ENCODE measurements around the gene GSTA2. TPM values are rescaled to one million over a fixed set of nuclear protein-coding genes. Genes with fewer than 3 reads are reported as not detected.
"Not testable (repeated sequence)": the region's sequence is repeated elsewhere in the genome, so short reads cannot be mapped to it uniquely, and the experiment has no call there.

Gene GSTA2
- not detected in 2 replicates for total RNA-seq

DNA sequence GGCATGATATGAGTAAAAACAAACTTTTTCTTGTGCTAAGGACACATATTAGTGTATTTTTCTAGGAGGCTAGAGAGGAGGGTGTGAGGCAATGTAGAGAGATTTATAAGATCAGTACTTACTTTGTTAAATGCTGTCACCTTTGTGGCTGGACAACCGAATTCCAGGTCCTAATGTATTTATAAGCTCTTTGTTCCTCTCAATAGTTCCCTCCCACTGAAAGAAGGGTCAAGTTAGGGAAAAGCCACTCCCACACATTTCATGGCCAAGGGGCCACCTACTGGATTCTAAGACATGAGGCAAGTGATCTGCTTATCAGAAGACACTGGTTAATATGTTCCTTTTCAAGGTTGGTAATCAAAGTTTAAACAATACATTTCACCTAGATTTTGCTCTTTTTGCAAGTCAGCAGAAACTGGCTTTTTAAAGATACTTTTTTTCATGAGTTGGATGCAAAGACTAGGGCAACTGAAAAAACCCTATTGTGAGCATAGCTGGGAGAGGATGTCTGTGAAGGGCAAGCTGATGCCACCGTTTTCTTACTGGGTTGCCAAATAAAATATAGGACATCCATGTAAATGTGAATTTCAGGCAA, at the start of gene GSTA2:
GSTA2 (minus strand) TSS at position 154 of the 595 bp plus-strand sequence. CDS start 5,528 bp downstream, outside the sequence.
- H3K27ac Mint-ChIP-seq; H3K9me3 Mint-ChIP-seq; DNase-seq; CTCF ChIA-PET; POLR2A ChIA-PET; H3K4me1 Mint-ChIP-seq; H3K36me3 Mint-ChIP-seq (ENCODE audit: low read depth); H3K27me3 Mint-ChIP-seq; ATAC-seq (ENCODE audit: low read depth); H3K4me3 Mint-ChIP-seq; intact Hi-C loops (cut with micrococcal nuclease): not testable (repeated sequence)

DNA sequence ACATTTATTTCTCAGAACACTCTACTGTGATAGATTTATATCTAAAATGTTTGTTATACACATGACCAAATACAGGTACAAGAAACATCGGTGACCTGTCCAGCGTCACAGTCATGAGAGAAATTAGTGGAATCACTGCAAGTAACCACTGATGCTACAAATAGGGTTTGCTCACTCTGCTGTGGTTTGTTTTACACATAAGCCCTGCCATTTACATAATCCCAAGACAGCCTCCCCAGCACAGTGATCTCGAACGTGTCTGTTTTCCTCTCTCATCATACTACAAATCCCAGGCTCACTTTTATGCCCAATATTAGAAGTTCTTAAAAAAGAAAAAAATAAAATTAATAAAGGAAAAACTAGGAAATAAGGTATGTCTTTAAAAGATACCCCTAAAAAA, 46.5 kb upstream of the GSTA2 start:
- H3K4me1 Mint-ChIP-seq; DNase-seq; H3K4me3 Mint-ChIP-seq; H3K9me3 Mint-ChIP-seq; H3K36me3 Mint-ChIP-seq (ENCODE audit: low read depth); POLR2A ChIA-PET; CTCF ChIA-PET; ATAC-seq (ENCODE audit: low read depth); H3K27ac Mint-ChIP-seq; intact Hi-C loops (cut with micrococcal nuclease): not testable (repeated sequence)
- peaks cover 15% of the 10 kb centered on the region for H3K27me3 Mint-ChIP-seq

DNA sequence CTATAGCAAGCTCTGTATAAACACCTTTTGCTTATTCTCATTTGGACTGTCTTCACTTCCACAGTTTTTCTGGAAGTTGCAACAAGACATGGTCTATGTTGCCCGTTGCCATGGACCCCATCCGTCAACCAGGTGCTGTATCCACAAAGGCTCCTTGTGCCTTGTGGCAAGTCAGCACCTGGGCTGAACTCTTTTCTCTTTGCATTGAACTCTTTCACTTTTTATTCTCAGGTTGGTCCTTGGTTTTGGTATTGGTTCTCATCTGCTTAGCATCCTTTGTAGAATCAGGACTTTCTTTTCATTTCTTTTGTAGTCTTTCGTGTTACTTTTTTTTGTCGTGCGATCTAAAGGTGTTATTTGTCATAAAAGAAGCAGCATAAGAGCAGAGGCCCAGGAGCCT, 45.4 kb upstream of the GSTA2 start:
- Mint-ChIP-seq H3K4me3 (no peak overlapping the region), H3K4me1 (no peaks in the 10 kb centered on the region), H3K27me3 (peaks cover 12% of the 10 kb centered on the region), H3K36me3 (ENCODE audit: low read depth) (no peaks in the 10 kb centered on the region), H3K9me3 (no peaks in the 10 kb centered on the region), H3K27ac (no peak overlapping the region)
- intact Hi-C loops (cut with micrococcal nuclease) = no loop called here
- TF ChIP-seq, protein P1, sequence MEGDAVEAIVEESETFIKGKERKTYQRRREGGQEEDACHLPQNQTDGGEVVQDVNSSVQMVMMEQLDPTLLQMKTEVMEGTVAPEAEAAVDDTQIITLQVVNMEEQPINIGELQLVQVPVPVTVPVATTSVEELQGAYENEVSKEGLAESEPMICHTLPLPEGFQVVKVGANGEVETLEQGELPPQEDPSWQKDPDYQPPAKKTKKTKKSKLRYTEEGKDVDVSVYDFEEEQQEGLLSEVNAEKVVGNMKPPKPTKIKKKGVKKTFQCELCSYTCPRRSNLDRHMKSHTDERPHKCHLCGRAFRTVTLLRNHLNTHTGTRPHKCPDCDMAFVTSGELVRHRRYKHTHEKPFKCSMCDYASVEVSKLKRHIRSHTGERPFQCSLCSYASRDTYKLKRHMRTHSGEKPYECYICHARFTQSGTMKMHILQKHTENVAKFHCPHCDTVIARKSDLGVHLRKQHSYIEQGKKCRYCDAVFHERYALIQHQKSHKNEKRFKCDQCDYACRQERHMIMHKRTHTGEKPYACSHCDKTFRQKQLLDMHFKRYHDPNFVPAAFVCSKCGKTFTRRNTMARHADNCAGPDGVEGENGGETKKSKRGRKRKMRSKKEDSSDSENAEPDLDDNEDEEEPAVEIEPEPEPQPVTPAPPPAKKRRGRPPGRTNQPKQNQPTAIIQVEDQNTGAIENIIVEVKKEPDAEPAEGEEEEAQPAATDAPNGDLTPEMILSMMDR (IDR thresholded peaks at IDR 0.05) = no peak
- DNase-seq = no peak
- ChIA-PET CTCF (no interaction called here), POLR2A (no interaction called here)
- no peak for ATAC-seq (ENCODE audit: low read depth)

DNA sequence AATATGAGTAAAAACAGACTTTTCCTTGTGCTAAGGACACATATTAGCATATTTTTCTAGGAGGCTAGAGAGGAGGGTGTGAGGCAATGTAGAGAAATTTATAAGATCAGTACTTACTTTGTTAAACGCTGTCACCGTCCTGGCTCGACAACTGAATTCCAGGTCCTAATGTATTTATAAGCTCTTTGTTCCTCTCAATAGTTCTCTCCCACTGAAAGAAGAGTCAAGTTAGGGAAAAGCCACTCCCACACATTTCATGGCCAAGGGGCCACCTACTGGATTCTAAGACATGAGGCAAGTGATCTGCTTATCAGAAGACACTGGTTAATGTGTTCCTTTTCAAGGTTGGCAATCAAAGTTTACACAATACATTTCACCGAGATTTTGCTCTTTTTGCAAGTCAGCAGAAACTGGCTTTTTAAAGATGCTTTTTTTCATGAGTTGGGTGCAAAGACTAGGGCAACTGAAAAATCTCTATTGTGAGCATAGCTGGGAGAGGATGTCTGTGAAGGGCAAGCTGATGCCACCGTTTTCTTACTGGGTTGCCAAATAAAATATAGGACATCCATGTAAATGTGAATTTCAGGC, 40.5 kb upstream of the GSTA2 start, which contains the start of gene GSTA1:
GSTA1 (minus strand) TSS at position 149 of the 588 bp plus-strand sequence. CDS start 4,549 bp downstream, outside the sequence.
- H3K4me1 Mint-ChIP-seq; ATAC-seq (ENCODE audit: low read depth); CTCF ChIA-PET; H3K27ac Mint-ChIP-seq; DNase-seq; H3K4me3 Mint-ChIP-seq; POLR2A ChIA-PET; intact Hi-C loops (cut with micrococcal nuclease); H3K9me3 Mint-ChIP-seq; H3K36me3 Mint-ChIP-seq (ENCODE audit: low read depth): not testable (repeated sequence)
- peaks cover 20% of the 10 kb centered on the region for H3K27me3 Mint-ChIP-seq

DNA sequence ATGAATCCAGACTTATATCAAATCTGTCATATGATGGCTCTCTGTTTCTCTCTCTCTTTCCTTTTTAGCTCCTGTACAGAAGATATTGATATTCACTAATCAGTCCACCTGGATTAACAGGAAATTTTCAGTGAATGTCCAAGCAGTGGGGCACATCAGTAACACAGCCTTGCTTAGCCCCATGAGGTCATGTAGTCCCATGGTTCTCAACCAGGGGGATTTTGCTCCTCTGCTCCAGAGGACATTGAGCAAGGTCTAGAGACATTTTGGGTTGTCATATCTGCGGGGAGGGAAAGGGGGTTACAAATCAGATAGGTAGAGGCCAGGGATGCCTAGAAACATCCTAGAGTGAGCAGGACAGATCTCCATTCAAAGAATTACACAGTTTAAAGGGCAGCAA, 39.5 kb upstream of the GSTA2 start:
- intact Hi-C loops (cut with micrococcal nuclease) = no loop called here
- CTCF ChIA-PET = no interaction called here
- TF ChIP-seq, protein P1 (IDR thresholded peaks at IDR 0.05) = no peak
- H3K9me3 Mint-ChIP-seq = no peaks in the 10 kb centered on the region
- ATAC-seq (ENCODE audit: low read depth) = no peak
- POLR2A ChIA-PET = no interaction called here
- no peak overlapping the region for H3K27ac Mint-ChIP-seq
- H3K4me1 Mint-ChIP-seq = no peaks in the 10 kb centered on the region
- H3K36me3 Mint-ChIP-seq (ENCODE audit: low read depth) = no peaks in the 10 kb centered on the region
- no peak for DNase-seq
- no peak overlapping the region for H3K4me3 Mint-ChIP-seq
- H3K27me3 Mint-ChIP-seq = peaks cover 20% of the 10 kb centered on the region

DNA sequence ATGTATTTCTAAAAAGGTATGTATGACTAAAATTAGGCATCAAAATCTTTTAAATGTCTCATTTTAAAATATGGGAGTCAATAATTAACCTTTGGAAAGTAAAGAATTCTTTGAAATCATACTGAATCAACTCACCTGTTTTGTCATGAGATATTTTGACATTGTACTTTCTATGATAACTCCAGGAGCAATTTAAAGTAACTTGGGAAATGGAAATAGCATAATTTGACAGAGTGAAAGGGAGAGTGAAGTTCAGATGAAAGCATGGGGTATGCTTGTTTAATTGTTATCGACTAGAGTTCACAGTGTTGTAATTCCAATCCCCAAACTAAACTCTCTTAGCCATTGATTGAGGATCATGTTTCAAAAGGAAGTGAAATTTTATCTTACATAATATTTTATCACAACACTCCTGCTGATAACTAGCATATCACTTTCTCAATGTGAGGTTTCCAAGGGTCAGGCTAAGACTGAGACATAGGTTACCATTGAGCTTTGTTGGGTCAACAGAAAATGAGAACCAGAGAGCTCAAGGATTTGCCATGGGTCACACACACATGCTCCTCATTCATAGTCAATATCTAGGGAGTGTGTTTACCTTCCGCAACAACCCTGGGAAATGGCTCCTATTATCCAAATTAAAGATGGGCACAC, 38.0 kb upstream of the GSTA2 start:
- POLR2A ChIA-PET = no interaction called here
- intact Hi-C loops (cut with micrococcal nuclease) = no loop called here
- DNase-seq (no peak), ATAC-seq (ENCODE audit: low read depth) (no peak)
- Mint-ChIP-seq H3K4me1 (no peaks in the 10 kb centered on the region), H3K27ac (no peak overlapping the region), H3K9me3 (no peaks in the 10 kb centered on the region), H3K36me3 (ENCODE audit: low read depth) (no peaks in the 10 kb centered on the region), H3K4me3 (no peak overlapping the region), H3K27me3 (peaks cover 16% of the 10 kb centered on the region)
- CTCF ChIA-PET = no interaction called here
- TF ChIP-seq, protein P1 (IDR thresholded peaks at IDR 0.05) = no peak

DNA sequence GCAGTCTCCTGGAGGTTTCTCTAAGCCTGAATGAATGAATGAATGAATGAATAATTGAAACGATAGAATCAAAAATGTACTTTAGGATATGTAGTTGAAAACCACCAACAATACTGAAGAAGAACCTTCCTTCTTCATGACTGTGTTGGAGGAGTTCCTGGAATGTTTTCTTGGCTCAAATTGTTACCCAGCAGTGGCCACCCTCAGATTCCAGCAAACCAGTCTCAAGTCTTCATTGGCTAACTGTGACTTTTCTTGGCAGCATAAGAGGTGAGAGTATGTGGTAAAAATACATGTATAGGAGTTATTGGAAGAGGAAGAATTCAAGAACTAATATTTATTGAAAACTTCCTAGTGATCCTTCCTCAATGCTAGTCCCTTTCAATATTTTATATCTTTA, 36.0 kb upstream of the GSTA2 start:
- H3K36me3 Mint-ChIP-seq (ENCODE audit: low read depth); POLR2A ChIA-PET; H3K4me1 Mint-ChIP-seq; H3K4me3 Mint-ChIP-seq; H3K27ac Mint-ChIP-seq; DNase-seq; ATAC-seq (ENCODE audit: low read depth); intact Hi-C loops (cut with micrococcal nuclease); H3K9me3 Mint-ChIP-seq; CTCF ChIA-PET: not testable (repeated sequence)
- H3K27me3 Mint-ChIP-seq = peaks cover 15% of the 10 kb centered on the region

DNA sequence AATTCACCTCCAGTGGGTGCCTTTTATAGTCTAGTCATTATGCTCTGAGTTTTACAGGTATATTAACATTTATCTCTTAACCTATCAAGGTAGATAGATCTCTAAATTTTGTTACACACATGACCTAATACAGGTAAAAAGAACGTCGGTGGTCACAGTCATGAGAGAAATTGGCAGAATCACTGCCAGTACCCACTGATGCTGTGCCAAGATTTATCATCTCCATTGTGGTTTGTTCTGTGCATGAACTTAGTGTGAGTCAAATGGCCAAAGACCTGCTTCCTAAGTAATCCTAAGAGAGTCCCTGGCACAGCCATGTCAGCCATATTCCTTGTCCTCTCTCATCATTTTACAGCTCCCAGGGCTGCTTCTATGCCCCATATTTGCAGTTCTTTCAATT, 31.1 kb upstream of the GSTA2 start:
- POLR2A ChIA-PET; H3K27me3 Mint-ChIP-seq; H3K36me3 Mint-ChIP-seq (ENCODE audit: low read depth); CTCF ChIA-PET; H3K4me3 Mint-ChIP-seq; ATAC-seq (ENCODE audit: low read depth); H3K9me3 Mint-ChIP-seq; intact Hi-C loops (cut with micrococcal nuclease); H3K4me1 Mint-ChIP-seq; DNase-seq; H3K27ac Mint-ChIP-seq: not testable (repeated sequence)
